ENCODE data around the gene DISC1. TPM values are rescaled to one million over a fixed set of nuclear protein-coding genes. Genes with fewer than 3 reads are reported as not detected.
"Not testable (repeated sequence)": the region's sequence is repeated elsewhere in the genome, so short reads cannot be mapped to it uniquely, and the experiment has no call there.

DISC1 gene
- 3.0 and 4.1 TPM in 2 replicates for total RNA-seq

DNA sequence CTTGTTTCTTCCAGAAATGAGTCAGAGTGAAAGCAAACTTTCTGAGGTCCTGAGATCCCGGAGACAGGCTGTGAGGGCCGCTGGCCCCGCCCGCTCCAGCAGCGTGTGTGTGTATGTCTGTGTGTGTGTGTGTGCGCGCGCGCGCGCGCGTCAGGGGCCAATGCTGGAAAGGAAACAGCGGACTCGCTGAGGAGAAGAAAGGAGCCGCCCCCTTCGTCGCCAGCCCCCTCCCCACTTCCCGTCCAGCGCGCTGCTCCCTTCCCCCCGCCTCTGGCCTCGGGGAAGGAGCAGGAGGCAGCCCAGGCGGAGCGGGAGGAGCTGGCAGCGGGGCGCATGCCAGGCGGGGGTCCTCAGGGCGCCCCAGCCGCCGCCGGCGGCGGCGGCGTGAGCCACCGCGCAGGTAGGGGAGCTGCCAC lies at the start of gene DISC1:
DISC1 (plus strand) TSS at position 256 of the 416 bp plus-strand sequence; CDS start at position 334, 78 bp downstream.
- peak; percentile 66 to 97 for DNase-seq (ENCODE audit: low read depth in 2 of 2)

DNA sequence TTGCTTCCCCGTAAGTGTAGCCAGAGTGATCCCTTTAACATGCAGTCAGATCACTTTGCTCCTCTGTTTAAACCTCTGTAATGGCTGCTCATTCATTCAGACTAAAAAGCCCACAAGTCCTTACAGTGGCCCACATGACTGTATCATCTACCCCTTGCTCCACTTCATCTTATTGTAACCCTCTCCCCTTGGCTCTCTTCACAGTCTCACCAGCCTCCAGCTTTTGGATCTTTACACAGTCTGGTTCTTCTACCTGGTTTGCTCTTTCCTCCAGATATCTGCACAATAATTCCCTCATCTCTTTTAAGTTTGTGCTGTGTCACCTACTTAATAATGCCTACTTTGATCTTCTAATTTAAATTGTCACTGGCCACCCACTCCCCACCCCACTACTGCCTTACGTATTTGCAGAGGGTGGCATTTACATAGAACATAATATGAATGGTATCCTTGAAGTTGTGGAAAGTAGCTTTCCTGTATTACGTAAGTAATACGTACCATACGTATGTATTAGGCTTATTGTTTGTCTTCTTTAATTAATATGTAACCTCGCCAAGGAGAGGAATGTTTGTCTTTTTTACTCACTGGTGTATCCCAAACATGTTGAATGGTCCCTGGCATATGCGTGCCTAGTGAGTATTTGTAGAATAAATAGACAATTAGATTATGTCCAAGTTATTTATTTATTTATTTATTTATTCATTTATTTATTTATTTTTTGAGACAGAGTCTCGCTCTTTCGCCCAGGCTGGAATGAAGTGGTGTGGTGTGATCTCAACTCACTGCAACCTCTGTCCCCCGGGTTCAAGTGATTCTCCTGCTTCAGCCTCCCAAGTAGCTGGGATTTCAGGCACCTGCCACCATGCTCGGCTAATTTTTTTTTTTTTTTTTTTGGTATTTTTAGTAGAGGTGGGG lies 49.5 kb upstream of the DISC1 start:
- DNase-seq (ENCODE audit: low read depth in 2 of 2), result no peak

DNA sequence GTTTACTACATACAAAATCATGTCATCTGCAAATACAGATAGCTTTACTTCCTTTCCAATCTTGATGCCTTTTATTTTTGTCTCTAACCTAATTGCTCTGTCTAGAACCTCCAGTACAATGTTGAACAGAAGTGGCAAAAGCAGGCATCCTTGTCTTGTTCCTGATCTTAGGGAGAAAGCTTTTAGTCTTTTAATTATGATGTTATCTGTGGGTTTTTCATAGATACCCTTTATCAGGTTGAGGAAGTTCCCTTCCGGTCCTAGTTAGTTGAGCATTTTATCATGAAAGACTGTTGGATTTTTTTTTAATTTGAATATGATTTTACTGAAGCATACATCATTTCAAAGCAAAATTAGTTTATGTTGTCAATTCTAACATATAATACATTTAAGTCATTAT lies 45.7 kb upstream of the DISC1 start:
- no peak for DNase-seq (ENCODE audit: low read depth in 2 of 2)

DNA sequence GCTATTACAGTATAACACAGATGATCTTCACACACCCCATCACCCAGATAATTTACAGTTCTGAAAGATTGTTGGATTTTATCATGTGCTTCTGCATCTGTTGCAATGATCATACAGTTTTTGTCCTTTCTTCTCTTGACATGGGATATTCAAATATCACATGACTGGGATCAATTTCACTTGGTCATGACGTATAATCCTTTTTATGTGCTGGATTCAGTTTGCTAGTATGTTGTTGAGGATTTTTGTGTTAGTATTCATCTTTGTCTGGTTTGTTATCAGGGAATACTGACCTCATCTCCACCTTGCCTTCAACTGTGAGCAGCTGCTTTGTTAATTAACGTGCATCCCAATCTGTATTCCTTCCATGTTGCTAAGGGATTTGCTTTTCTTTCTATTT lies 44.7 kb upstream of the DISC1 start:
- no peak for DNase-seq (ENCODE audit: low read depth in 2 of 2)

DNA sequence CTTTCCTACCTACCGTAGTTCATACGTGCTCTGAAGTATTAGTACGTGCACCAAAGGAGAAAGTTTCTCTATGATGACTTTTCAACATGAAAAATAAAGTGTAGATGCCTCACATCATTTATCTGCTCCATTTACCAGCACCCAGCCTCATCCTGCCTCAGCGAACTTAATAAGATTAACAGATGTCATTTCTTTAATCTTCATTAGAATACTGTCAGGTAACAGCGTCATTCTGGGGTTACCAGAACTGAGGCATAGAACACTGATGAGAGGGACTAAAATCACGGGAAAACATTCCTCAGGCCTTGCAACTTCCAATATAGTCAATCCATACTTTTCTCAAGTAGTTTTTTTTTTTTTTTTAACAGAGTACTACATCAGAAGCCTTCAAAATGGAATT lies 43.2 kb upstream of the DISC1 start:
- DNase-seq (ENCODE audit: low read depth in 2 of 2), result no peak

DNA sequence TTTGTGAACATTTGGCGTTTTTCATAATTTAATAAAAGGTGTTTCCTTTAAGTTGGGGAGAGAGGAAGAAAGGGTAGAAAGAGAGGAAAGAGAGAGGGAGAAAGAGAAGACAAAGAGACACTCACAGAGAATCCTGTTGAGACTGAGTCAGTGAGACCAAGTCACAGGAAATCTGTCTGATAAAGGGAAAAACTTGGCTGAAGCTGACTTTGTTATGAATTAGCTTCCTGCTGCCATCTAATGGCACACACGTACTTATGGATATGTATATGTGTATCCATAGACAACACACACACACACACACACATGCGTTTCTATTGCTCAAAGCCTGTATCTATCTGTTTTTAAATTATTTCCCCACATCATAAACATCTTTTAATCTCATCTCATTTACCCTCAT lies 42.5 kb upstream of the DISC1 start:
- DNase-seq (ENCODE audit: low read depth in 2 of 2), result peak; percentile 81 to 90

DNA sequence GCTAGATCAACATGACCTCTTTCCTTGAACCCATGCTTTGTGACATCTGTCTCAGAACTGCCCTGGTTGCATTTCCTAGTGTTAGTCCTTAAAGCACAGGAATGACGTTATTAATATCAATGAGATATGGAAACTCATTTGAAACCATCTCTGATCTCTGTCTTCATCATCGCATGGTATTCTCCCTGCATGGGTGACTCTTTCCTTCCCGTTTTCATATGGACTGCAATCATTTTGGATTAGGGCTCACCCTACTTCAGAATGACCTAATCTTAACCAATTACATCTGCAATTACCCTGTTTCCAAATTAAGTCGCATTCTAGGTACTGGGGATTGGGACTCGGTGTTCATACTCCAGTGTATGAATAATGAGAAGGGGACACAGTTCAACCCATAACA lies 41.7 kb upstream of the DISC1 start:
- DNase-seq (ENCODE audit: low read depth in 2 of 2), result no peak

DNA sequence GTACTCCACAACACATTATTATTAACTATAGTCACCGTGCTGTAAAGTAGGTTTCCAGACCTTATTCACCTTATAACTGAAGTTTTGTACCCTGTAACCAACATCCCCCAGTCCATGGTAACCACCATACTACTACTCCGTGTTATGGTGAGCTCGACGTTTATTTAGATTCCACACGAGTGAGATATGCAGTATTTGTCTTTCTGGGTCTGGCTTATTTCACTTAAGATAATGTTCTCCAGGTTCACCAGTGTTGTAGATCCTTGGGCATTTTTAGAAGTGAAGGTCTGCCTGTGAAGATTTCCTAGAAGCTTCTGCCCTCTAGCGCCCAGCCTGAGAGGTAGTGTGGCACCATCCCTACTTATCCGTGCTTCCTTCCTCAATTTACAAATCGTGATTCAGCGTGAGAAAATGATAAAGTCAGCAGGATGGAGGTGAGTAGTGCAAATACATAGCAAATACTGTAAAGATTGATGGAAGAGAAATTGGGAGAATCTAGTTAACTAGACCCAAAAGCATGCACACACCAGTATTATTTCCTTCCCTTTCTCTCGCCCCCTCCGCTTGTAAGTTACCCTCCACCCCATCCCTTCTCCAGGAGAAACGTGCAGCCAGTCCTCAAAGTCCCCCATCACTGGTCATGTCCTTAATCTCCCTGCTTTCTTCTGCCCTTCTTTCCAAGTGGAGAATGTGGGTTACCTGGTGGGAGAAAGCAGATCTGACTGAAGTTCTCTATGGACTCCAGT lies 36.0 kb upstream of the DISC1 start:
- peak; percentile 69 to 83 for DNase-seq (ENCODE audit: low read depth in 2 of 2)

DNA sequence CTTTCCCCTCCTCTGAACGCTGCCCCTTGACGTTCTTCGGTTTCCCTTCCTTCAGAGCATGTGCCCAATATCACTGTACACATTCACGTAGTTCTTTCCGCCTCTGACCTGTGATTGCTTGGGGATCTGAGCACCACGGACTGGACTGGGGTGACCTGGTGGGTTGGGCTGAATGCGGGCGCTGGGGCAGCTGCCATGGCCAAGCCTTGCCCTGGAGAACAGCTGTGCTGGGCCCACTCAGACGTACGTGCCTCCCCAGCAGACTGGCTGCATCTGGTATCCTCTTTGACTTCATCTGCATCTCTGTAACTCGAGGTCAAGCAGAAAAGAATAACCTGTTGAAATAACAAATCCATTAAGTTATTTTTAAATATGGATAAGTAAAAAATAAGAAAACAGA lies 35.1 kb upstream of the DISC1 start:
- DNase-seq (ENCODE audit: low read depth in 2 of 2), result no peak

DNA sequence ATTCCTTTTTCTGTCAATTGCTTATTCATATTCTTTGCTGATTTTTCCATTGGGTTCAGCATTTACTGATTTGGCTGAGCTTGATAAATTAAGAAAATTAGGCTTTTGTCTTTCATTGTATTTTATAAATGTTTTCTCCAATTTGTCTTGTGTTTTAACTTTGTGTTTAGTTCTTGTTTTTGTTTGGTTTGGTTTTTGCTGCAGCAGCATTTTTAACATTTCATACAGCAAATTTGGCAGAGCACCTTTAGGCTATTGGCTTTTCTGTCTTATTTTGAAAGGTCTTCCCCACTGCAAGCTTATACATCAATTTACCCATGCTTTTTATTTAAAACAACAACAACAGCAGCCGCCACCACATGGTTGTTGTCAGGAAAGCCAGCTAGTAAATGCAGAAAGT lies 33.8 kb upstream of the DISC1 start:
- DNase-seq (ENCODE audit: low read depth in 2 of 2), result no peak

DNA sequence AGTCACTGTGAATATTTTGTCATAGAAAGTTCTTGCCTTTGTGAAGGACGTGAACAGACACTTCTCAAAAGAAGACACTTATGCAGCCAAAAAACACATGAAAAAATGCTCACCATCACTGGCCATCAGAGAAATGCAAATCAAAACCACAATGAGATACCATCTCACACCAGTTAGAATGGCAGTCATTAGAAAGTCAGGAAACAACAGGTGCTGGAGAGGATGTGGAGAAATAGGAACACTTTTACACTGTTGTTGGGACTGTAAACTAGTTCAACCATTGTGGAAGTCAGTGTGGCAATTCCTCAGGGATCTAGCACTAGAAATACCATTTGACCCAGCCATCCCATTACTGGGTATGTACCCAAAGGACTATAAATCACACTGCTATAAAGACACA lies 33.3 kb upstream of the DISC1 start:
- not testable (repeated sequence) for DNase-seq (ENCODE audit: low read depth in 2 of 2)

DNA sequence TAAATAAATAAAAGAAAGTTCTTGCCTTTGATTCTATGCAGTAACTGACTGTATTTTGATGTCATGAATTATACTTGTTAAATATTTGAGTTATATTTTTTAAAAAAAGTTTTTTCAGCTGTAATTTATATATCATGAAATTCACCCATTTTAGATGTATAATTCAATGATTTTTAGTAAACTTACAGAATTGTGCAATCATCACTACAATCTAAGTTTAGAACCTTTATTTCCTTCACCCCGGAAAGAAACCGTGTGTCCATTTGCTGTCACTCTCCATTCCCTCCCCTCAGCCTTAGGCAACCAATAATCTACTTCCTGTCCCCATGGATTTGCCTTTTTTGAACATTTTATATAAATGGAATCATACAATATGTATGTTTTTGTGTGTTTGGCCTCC lies 32.5 kb upstream of the DISC1 start:
- DNase-seq (ENCODE audit: low read depth in 2 of 2), result no peak

DNA sequence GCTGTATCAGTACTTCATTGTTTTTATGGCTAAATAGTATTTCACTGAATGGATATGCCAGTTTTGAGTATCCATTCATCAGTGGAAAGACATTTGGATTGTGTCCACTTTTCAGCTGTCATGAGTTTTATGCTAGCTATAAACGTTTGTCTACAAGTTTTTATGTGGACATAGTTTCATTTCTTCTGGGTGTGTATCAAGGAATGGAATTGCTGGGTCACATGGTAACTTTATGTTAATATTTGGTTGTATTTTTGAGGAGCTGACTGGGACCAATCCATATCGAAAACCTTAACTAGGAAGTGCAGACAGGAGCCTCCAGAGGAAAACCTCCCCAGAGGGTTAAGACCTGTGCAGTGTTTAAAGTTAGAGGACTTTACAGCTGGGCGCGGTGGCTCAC lies 31.8 kb upstream of the DISC1 start:
- no peak for DNase-seq (ENCODE audit: low read depth in 2 of 2)

DNA sequence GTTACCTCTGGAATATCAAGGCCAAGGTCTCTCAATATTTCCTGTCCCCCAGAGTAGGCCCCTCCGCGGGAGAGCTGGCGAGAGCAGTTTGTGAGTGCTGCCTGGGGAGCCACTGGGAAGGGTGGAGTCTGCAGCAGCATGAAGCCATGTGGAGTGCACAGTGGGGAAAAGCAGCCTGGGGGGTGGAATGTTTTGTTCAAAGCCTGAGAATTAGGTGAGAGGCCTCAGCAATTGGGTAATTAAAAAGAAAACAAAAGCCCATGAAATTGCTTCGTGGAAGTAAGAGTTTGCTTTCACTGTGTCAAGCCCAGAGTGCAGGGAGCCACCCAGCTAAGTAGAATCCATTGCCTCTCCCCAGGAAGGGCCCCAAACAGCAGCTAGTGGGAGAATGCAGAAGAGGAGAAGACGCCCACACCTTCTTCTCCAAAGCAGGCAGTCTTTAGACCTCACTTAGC lies 30.2 kb upstream of the DISC1 start:
- DNase-seq (ENCODE audit: low read depth in 2 of 2), result peak in 1 of 2 donors; percentile 13

DNA sequence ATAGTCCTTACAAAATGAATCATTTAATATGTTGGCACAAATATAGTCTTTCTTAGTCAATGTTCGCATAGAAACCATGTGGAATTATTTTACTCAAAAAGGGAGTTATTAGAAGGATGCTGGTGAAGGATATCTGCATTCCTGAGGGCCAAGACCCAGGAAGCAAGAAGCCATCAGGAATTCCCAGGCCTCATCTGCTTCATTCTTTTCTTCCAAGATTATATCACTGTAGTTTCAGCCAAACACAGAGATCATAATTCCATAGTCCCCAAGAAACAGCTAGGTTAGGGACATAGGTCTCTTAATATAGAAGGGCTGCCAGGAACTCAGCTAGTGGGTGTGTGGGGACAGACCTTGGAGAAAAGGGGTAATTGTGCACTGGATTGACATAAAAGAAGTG lies 28.6 kb upstream of the DISC1 start:
- no peak for DNase-seq (ENCODE audit: low read depth in 2 of 2)

DNA sequence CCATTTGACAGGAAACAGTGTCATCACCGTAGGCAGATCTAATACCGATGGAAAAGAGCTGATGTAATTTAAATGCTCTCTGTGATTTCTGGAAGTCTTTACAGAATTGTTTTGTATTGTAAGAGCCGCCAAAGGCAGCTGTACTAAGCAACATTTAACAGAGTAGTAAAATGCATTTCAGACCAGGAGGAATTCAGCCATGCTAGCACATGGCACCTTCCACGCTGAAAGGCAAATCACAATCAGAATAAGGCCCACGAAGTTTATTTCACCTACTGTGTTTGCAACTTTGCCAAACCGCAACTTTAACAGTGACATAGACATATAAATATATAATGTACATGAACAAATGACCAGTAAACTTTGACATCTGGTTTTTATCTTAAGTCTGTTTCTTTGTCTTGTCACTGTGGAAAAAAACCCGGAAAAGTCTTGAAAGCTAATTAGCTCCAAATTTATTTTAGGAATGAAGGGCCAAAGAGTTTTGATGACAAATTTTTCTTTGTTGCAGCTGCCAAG lies 26.1 kb upstream of the DISC1 start:
- peak in 1 of 2 donors; percentile 83 for DNase-seq (ENCODE audit: low read depth in 2 of 2)

DNA sequence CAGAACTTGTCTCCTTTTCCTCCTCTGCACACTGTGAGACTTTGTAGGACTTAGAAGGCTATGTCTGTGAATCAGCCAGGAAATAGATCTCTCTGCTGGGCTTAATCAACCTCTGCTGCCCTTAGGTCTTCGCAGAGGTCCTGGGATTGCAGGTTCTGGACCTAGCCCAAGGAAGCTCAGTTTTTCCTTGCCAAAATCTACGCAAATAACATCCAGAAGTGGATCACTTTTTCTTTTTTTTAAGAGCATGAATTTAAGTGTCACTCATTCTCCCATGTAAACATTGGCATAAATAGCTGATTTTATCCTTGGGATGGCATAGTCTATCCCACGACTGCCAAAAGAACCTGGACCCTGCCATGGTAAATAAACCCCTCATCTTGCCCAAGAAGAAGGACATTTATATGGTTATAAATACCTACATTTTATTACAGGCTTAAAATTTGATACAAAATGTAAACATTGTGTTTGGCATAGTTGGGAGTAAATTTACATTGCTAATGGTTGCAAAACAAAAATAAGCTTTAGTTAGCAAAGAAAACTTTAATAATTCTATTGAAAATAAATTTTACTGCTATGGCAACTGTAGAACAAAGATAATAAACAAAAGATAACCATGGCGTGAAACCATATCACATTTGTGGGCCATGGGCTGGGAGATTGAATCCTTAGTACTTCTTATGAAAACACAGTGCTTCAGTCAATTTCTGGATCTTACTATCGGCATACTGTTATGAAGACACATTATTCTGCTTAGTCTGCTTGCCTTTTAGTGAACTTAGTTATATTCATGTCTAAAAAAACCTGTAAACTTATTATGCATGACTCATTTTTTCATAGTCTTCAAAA lies 24.5 kb upstream of the DISC1 start:
- peak; percentile 19 to 96 for DNase-seq (ENCODE audit: low read depth in 2 of 2)

DNA sequence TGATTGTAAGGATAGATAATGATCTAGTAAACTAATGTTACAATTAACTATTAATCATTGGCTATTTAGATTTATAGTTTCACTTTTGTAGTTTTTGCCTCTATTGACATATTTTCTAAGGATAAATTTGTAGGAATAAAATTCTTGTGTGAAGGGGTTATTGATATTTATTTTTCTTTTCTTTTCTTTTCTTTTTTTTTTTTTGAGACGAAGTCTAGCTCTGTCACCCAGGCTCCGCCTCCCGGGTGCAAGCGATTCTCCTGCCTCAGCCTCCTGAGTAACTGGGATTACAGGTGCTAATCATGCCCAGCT lies 24.0 kb upstream of the DISC1 start:
- DNase-seq (ENCODE audit: low read depth in 2 of 2), result no peak

DNA sequence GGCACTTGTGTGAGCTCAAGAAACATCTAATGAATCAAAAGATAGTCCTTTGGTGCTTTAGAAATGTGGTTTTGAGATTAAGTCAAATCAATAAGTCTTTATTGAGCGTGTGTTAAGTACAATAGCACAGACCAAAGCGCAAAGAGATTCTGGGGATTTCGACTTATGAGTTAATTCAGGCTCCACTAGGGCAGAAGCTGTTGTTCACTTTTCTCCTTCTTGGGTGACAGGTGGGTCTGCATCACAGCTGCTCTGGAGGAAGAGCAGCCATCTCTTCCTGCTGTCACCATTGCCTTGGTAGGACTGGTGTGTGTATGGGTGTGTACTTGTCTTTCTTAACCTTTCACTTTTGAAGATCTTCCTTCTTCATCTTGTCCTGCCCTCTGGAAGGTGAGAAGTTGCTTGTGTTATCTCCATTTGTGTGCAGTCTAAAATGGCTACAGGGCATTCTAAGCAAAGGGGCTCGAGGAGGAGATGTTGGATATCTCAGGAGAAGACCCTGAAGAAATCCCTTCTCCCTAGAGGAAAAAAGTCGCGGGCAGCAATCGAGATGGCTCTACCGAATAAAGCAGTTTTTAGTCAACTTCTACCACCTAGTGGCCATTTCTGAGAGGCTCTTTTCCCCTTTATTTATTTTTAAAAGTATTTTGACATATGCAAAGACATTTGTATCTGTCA lies 22.9 kb upstream of the DISC1 start:
- DNase-seq (ENCODE audit: low read depth in 2 of 2), result peak; percentile 72 to 75

DNA sequence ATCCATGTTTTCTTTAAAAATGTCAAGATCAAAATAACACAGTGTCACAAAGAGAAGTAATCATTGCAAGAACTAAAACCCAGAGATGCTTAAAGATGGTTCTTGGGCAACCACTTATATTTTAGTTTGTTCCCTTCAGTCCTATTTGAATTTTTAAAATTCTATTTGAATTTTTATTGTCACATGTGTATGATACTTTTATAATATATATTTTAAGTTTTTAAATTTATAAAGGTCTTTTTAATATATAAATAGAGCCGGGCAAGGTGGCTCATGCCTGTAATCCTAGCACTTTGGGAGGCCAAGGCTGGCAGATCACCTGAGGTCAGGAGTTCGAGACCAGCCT lies 22.3 kb upstream of the DISC1 start:
- no peak for DNase-seq (ENCODE audit: low read depth in 2 of 2)

All from lung microvascular endothelial cell (primary cell).